Measurements from ENCODE around the gene WNT3A.
A peak's percentile ranks its signal among the peaks of the same experiment; 100 is the strongest.

Gene WNT3A

DNA sequence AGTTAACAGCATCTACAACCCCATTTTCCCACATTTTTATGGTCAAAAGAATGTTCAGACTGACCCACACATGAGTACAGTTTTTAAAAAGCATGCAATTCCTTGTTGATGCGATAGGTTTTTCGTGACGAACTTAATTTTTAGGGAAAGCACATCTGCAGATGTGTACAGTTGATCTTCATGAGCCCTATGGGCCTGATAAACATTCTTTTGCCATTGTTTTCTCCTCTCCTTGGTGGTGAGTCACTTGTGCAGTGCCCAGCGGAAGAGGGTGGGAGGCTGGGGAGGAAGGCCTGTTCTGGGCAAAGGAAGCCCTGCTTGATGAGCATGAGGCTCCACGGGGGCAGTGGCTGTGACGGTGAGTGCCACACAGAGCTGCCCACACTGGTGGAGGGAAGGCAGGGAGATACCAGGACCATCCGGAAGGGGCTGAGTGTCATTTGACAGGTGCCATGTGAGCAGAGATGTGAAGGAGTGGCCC is 81.0 kb downstream of the WNT3A start:
- H3K27ac ChIP-seq (ENCODE audit: extremely low read depth, low read depth, low read length), result peak overlapping the region; percentile 7; the same call in 1 of the 2 replicates
- no peaks in the 10 kb centered on the region for H3K9me3 ChIP-seq (ENCODE audit: control insufficient read depth, insufficient read depth, low read depth, low read length)
- H3K36me3 ChIP-seq (ENCODE audit: control insufficient read depth in 2 of 2, insufficient read depth in 1 of 2, low read length in 2 of 2), result peaks cover 3 to 78% of the 10 kb centered on the region in 2 experiments; a peak in 2 of 3 replicates
- H3K4me1 ChIP-seq (ENCODE audit: control insufficient read depth, insufficient read depth, low read length), result peaks cover 42% of the 10 kb centered on the region
- H3K4me3 ChIP-seq (ENCODE audit: low read depth, low read length), result no peak overlapping the region
- ChIA-PET CTCF (interaction anchor here (0.6 to 1.8 kb wide), 5 partner anchors 9 to 956 kb away, joined by 3 to 7 read pairs (median 3); no protein-coding TSS in a partner anchor), POLR2A (interaction anchor here (1.3 to 1.5 kb wide), 2 partner anchors 11 to 14 kb away, joined by 4 to 5 read pairs; no protein-coding TSS in a partner anchor)
- TF ChIP-seq ZBTB48 (tag by site-specific recombination; IDR thresholded peaks at IDR 0.05), result no peak
- no peak for TF ChIP-seq ZNF664 (tag by site-specific recombination; IDR thresholded peaks at IDR 0.05)
- TF ChIP-seq ZNF76 (tag by site-specific recombination; IDR thresholded peaks at IDR 0.05; ENCODE audit: borderline replicate concordance, low read depth), result no peak
- TF ChIP-seq ZNF223 (tag by site-specific recombination; IDR thresholded peaks at IDR 0.05), result no peak
- TF ChIP-seq GLI2 (tag by site-specific recombination; IDR thresholded peaks at IDR 0.05; ENCODE audit: borderline replicate concordance, low read depth), result no peak
- no peak for TF ChIP-seq MEIS1 (CRISPR knock-in tag; IDR thresholded peaks at IDR 0.05; ENCODE audit: borderline replicate concordance)
- no peak for TF ChIP-seq ZNF626 (tag by site-specific recombination; IDR thresholded peaks at IDR 0.05)
- TF ChIP-seq, protein P1, sequence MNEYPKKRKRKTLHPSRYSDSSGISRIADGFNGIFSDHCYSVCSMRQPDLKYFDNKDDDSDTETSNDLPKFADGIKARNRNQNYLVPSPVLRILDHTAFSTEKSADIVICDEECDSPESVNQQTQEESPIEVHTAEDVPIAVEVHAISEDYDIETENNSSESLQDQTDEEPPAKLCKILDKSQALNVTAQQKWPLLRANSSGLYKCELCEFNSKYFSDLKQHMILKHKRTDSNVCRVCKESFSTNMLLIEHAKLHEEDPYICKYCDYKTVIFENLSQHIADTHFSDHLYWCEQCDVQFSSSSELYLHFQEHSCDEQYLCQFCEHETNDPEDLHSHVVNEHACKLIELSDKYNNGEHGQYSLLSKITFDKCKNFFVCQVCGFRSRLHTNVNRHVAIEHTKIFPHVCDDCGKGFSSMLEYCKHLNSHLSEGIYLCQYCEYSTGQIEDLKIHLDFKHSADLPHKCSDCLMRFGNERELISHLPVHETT (tag by site-specific recombination; IDR thresholded peaks at IDR 0.05), result no peak
- no peak for TF ChIP-seq ZNF610 (tag by site-specific recombination; IDR thresholded peaks at IDR 0.05; ENCODE audit: borderline replicate concordance)
- TF ChIP-seq HIC1 (tag by site-specific recombination; IDR thresholded peaks at IDR 0.05), result peak; percentile 66; the same call in 1 of the 2 replicates
- no peak for TF ChIP-seq ZNF521 (tag by site-specific recombination; IDR thresholded peaks at IDR 0.05)
- 0 out of 2 replicates have a peak, but pooled peaks have one; percentile 26 for TF ChIP-seq ZBTB17 (tag by site-specific recombination; IDR thresholded peaks at IDR 0.05)
- peak; percentile 32; the same call in 1 of the 2 replicates for TF ChIP-seq ZIC2 (tag by site-specific recombination; IDR thresholded peaks at IDR 0.05)
- TF ChIP-seq, protein P2, sequence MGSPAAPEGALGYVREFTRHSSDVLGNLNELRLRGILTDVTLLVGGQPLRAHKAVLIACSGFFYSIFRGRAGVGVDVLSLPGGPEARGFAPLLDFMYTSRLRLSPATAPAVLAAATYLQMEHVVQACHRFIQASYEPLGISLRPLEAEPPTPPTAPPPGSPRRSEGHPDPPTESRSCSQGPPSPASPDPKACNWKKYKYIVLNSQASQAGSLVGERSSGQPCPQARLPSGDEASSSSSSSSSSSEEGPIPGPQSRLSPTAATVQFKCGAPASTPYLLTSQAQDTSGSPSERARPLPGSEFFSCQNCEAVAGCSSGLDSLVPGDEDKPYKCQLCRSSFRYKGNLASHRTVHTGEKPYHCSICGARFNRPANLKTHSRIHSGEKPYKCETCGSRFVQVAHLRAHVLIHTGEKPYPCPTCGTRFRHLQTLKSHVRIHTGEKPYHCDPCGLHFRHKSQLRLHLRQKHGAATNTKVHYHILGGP (tag by site-specific recombination; IDR thresholded peaks at IDR 0.05), result no peak
- TF ChIP-seq KLF7 (tag by site-specific recombination; IDR thresholded peaks at IDR 0.05; ENCODE audit: borderline replicate concordance), result no peak
- 0 out of 2 replicates have a peak, but pooled peaks have one; percentile 35 for TF ChIP-seq PATZ1 (tag by site-specific recombination; IDR thresholded peaks at IDR 0.05)
- TF ChIP-seq ZBTB10 (tag by site-specific recombination; IDR thresholded peaks at IDR 0.05), result peak; percentile 9; the same call in 1 of the 2 replicates
- TF ChIP-seq SP2 (tag by site-specific recombination; IDR thresholded peaks at IDR 0.05), result peak; percentile 26; the same call in 1 of the 2 replicates
- no peak for TF ChIP-seq ZNF266 (tag by site-specific recombination; IDR thresholded peaks at IDR 0.05; ENCODE audit: low read depth)
- TF ChIP-seq ZNF571 (tag by site-specific recombination; IDR thresholded peaks at IDR 0.05), result no peak
- TF ChIP-seq SETDB1 (IDR thresholded peaks at IDR 0.05; ENCODE audit: insufficient read length, low read length), result no peak
- TF ChIP-seq ZNF629 (tag by site-specific recombination; IDR thresholded peaks at IDR 0.05), result peak; percentile 50
- peak; percentile 78 for TF ChIP-seq PRDM1 (tag by site-specific recombination; IDR thresholded peaks at IDR 0.05)
- no peak for TF ChIP-seq ZSCAN4 (tag by site-specific recombination; IDR thresholded peaks at IDR 0.05)
- TF ChIP-seq ZNF645 (tag by site-specific recombination; IDR thresholded peaks at IDR 0.05), result no peak
- no peak for TF ChIP-seq ZNF426 (tag by site-specific recombination; IDR thresholded peaks at IDR 0.05)
